K562 (cell line): ENCODE data around the gene TM7SF2. TPM values are rescaled to one million over a fixed set of nuclear protein-coding genes. Genes with fewer than 3 reads are reported as not detected.
A peak's percentile ranks its signal among the peaks of the same experiment; 100 is the strongest.

Source experiments
- ATF1 ChIP-seq, 2 experiments: fragments of 450-650 bp in 1 of 2; IDR thresholded peaks; 2 replicates each; pipeline ENCODE4 v1.6.1; 2016; ENCODE audit warnings: missing compliant biosample characterization in 1 of 2, missing genetic modification characterization in 1 of 2
- BRD9 ChIP-seq: fragments of 450-650 bp; IDR thresholded peaks from 2 replicates; pipeline ENCODE4 v1.6.1; 2018; ENCODE audit warnings: low read depth; ENCODE audit not compliant: partially characterized antibody
- CBX2 ChIP-seq: fragments of 200-600 bp; sonication (generic); IDR thresholded peaks from one replicate; pipeline ENCODE4 v1.6.1; 2012; ENCODE audit warnings: mild to moderate bottlenecking, low read length, inconsistent platforms; ENCODE audit not compliant: insufficient read depth, poor library complexity, severe bottlenecking
- CEBPB ChIP-seq: fragments of 450-650 bp; IDR thresholded peaks from 2 replicates; pipeline ENCODE4 v1.6.1; 2016; ENCODE audit warnings: missing genetic modification characterization, missing compliant biosample characterization
- CTCF ChIP-seq, 3 experiments: IDR thresholded peaks in 2 of 3; conservative IDR thresholded peaks in 1 of 3; 2 replicates each; pipeline ENCODE4 v1.5.1; 2011 to 2012; ENCODE audit warnings: low read length in 3 of 3, mild to moderate bottlenecking in 3 of 3, control low read depth in 2 of 3, improper control_type of control experiment in 1 of 3, inconsistent platforms in 1 of 3, low read depth in 1 of 3, mixed read lengths in 1 of 3, moderate library complexity in 1 of 3; ENCODE audit not compliant: insufficient read depth in 2 of 3
- DEAF1 ChIP-seq: fragments of 450-650 bp; formaldehyde crosslinking; IDR thresholded peaks from 2 replicates; pipeline ENCODE4 v1.4.0; 2020; ENCODE audit warnings: mild to moderate bottlenecking, moderate library complexity
- FOXK1 ChIP-seq: sonication (generic); formaldehyde crosslinking; IDR thresholded peaks from 2 replicates; pipeline ENCODE4 v1.8.0; 2022; ENCODE audit warnings: missing genetic modification reagents, mild to moderate bottlenecking, borderline replicate concordance
- JUN ChIP-seq, 2 experiments: sonication (generic) in 1 of 2; formaldehyde crosslinking in 1 of 2; IDR thresholded peaks; 2 replicates each; pipeline versions ENCODE4 v1.6.1 to v1.8.0; 2012 to 2022; ENCODE audit warnings: borderline replicate concordance in 2 of 2, mild to moderate bottlenecking in 2 of 2, improper control_type of control experiment in 1 of 2, low read depth in 1 of 2, low read length in 1 of 2, missing genetic modification reagents in 1 of 2
- KLF16 ChIP-seq: IDR thresholded peaks from 2 replicates; pipeline ENCODE4 v1.6.1; 2016; ENCODE audit warnings: antibody characterized with exemption
- MAZ ChIP-seq, 2 experiments: fragments of 450-650 bp in 1 of 2; sonication (generic) in 1 of 2; formaldehyde crosslinking; IDR thresholded peaks in 1 of 2; conservative IDR thresholded peaks in 1 of 2; 2 replicates each; pipeline versions ENCODE4 v1.4.0 to v1.5.0; 2020; ENCODE audit warnings: mild to moderate bottlenecking in 1 of 2, missing genetic modification reagents in 1 of 2
- MTA3 ChIP-seq: fragments of 450-650 bp; formaldehyde crosslinking; IDR thresholded peaks from 2 replicates; pipeline ENCODE4 v1.6.1; 2017; ENCODE audit warnings: mild to moderate bottlenecking, borderline replicate concordance
- SMC3 ChIP-seq: conservative IDR thresholded peaks from 2 replicates; pipeline ENCODE4 v1.6.1; 2011; ENCODE audit warnings: low read depth, low read length, improper control_type of control experiment; ENCODE audit not compliant: insufficient read depth
- SPI1 ChIP-seq: IDR thresholded peaks from 2 replicates; pipeline ENCODE4 v1.6.1; 2011; ENCODE audit warnings: low read depth, low read length, control low read depth, borderline replicate concordance
- ZEB2 ChIP-seq: fragments of 450-650 bp; IDR thresholded peaks from 2 replicates; pipeline ENCODE4 v1.6.1; 2016
- ZNF398 ChIP-seq: fragments of 250-450 bp; sonication (Bioruptor Pico); IDR thresholded peaks from 2 replicates; pipeline ENCODE4 v1.8.0; 2021; ENCODE audit warnings: moderate library complexity, mild to moderate bottlenecking, inconsistent platforms
- polyA plus RNA-seq, 8 experiments: library from polyadenylated mRNA; depleted of rRNA in 4 of 8; stranded (reverse) in 5 of 8; unstranded in 3 of 8; fragments of >200 nt; fragmentation: Nextera tagmentation in 2 of 8; fragmentation: Illumina TruSeq in 1 of 8; extraction: Ambion mirVana in 2 of 8; extraction: Trizol in 1 of 8; gene quantifications; 2 replicates each; pipeline versions ENCODE4 v1.2.1 to v1.2.3, GENCODE V29; 2011 to 2014; ENCODE audit warnings: inconsistent platforms in 1 of 8, missing spikeins in 1 of 8
- total RNA-seq, 7 experiments: library from RNA; depleted of rRNA in 6 of 7; stranded (reverse); fragments of >200 nt in 6 of 7; fragmentation: Illumina TruSeq in 2 of 7; extraction: Trizol in 2 of 7; gene quantifications; 2 replicates each; pipeline versions ENCODE4 v1.2.1 to v1.2.3, GENCODE V29; 2011 to 2021; ENCODE audit warnings: low replicate concordance in 1 of 7

The TM7SF2 gene
- total and polyA plus RNA-seq, 9 of the 15 experiments (the other 6 are each of a cell fraction or from before 2014, with no cell fraction given), result 1.2 to 22.0 (median 14.3) TPM

GRCh38 chr11:65110354-65110861 is 1.3 kb upstream of the TM7SF2 start (continued):
- TF ChIP-seq CTCF (IDR thresholded peaks at IDR 0.05 in 2 of 3, conservative IDR thresholded peaks at IDR 0.05 in 1 of 3; ENCODE audit: insufficient read depth in 2 of 3, low read depth in 1 of 3, low read length in 3 of 3), result peak; percentile 88 to 94 (median 90)
- TF ChIP-seq SMC3, result peak; percentile 73
- TF ChIP-seq ZNF398 (CRISPR knock-in tag), result no peak
- peak; percentile 53; the same call in 1 of the 2 replicates for TF ChIP-seq DEAF1 (CRISPR knock-in tag)
- no peak for TF ChIP-seq ZEB2
- no peak for TF ChIP-seq CBX2
- TF ChIP-seq FOXK1 (CRISPR knock-in tag), result 0 out of 2 replicates have a peak, but pooled peaks have one; percentile 56
- TF ChIP-seq MTA3, result 0 out of 2 replicates have a peak, but pooled peaks have one; percentile 12
- peak; percentile 67 for TF ChIP-seq KLF16
- TF ChIP-seq MAZ (CRISPR knock-in tag; conservative IDR thresholded peaks at IDR 0.05 in 1 of 2, IDR thresholded peaks at IDR 0.05 in 1 of 2), result 0 out of 4 replicates have a peak, but pooled peaks of 1 of the 2 experiments have one; percentile 37
- 0 out of 2 replicates have a peak, but pooled peaks have one; percentile 16 for TF ChIP-seq SPI1
- peak; percentile 86 for TF ChIP-seq CEBPB (tag)
- peak; percentile 49; the same call in 1 of the 2 replicates for TF ChIP-seq JUN (IDR thresholded peaks at IDR 0.05; ENCODE audit: borderline replicate concordance, low read depth, low read length)
- TF ChIP-seq JUN (CRISPR knock-in tag; IDR thresholded peaks at IDR 0.05; ENCODE audit: borderline replicate concordance), result no peak
- TF ChIP-seq BRD9, result no peak
- no peak for TF ChIP-seq ATF1 (CRISPR knock-in tag; IDR thresholded peaks at IDR 0.05)
- TF ChIP-seq ATF1 (tag; IDR thresholded peaks at IDR 0.05), result 0 out of 2 replicates have a peak, but pooled peaks have one; percentile 7
